PC-3 (cell line): ENCODE measurements around the gene FBXO31. TPM values are rescaled to one million over a fixed set of nuclear protein-coding genes. Genes with fewer than 3 reads are reported as not detected.

Source experiments
- ATAC-seq: fragments of 200-7000 bp; cut with Tn5 transposase; 2 replicates; pipeline ENCODE4 v1.9.1; 2020; ENCODE audit warnings: mild to moderate bottlenecking, moderate library complexity
- BruUV-seq: library from RNA; stranded (reverse); fragments of 400-500 nt; replicated peaks from 2 replicates; lab custom pipeline; 2021; lab: Mats Ljungman, UMichigan
- CTCF ChIA-PET: fragments of 300-600 bp; sonication (Branson Sonifier 250); formaldehyde crosslinking; loops from one replicate; lab custom pipeline; 2022; ENCODE audit warnings: antibody characterized with exemption; lab: Charles Lee
- POLR2A ChIA-PET: fragments of 300-600 bp; sonication (Branson Sonifier 250); formaldehyde crosslinking; loops from one replicate; lab custom pipeline; 2022; ENCODE audit warnings: antibody characterized with exemption; ENCODE audit not compliant: unreplicated experiment; lab: Charles Lee
- DNase-seq: peaks from one replicate; pipeline ENCODE4 v3.0.0-alpha.2; 2015
- H2AFZ ChIP-seq: fragments of 300-600 bp; sonication (generic); 2 replicates; pipeline ENCODE4 v1.6.0; 2016; ENCODE audit warnings: antibody characterized with exemption, low read length
- H3F3A ChIP-seq: fragments of 300-600 bp; sonication (generic); one replicate; pipeline ENCODE4 v1.6.0; 2017; ENCODE audit warnings: antibody characterized with exemption, low read length, control low read depth, mild to moderate bottlenecking; ENCODE audit not compliant: unreplicated experiment
- H3K27ac ChIP-seq: fragments of 300-600 bp; sonication (generic); 2 replicates; pipeline ENCODE4 v1.5.1; 2016; ENCODE audit warnings: mild to moderate bottlenecking, low read length
- H3K27me3 ChIP-seq: fragments of 300-600 bp; sonication (generic); 2 replicates; pipeline ENCODE4 v1.6.1; 2016; ENCODE audit warnings: low read length, mixed read lengths
- H3K36me3 ChIP-seq: fragments of 300-600 bp; sonication (generic); 2 replicates; pipeline ENCODE4 v1.6.1; 2016; ENCODE audit warnings: low read depth, mixed run types, low read length, mixed read lengths
- H3K4me1 ChIP-seq: fragments of 300-600 bp; sonication (generic); 2 replicates; pipeline ENCODE4 v1.5.1; 2016; ENCODE audit warnings: low read length; ENCODE audit not compliant: insufficient read depth
- H3K4me2 ChIP-seq: fragments of 300-600 bp; sonication (generic); 2 replicates; pipeline ENCODE4 v1.6.0; 2016; ENCODE audit warnings: low read length
- H3K4me3 ChIP-seq: fragments of 300-600 bp; sonication (generic); 2 replicates; pipeline ENCODE4 v1.5.1; 2016; ENCODE audit warnings: mild to moderate bottlenecking, low read length, mixed read lengths
- H3K79me2 ChIP-seq: fragments of 300-600 bp; sonication (generic); 2 replicates; pipeline ENCODE4 v1.6.1; 2017; ENCODE audit warnings: low read length, mixed read lengths
- H3K9ac ChIP-seq: fragments of 300-600 bp; sonication (generic); 2 replicates; pipeline ENCODE4 v1.6.0; 2016; ENCODE audit warnings: mild to moderate bottlenecking, low read length
- H3K9me2 ChIP-seq: fragments of 300-600 bp; sonication (generic); replicated peaks from 2 replicates; pipeline ENCODE4 v1.6.1; 2016; ENCODE audit warnings: mixed run types, low read length, mixed read lengths
- H3K9me3 ChIP-seq: fragments of 300-600 bp; sonication (generic); 2 replicates; pipeline ENCODE4 v1.6.1; 2016; ENCODE audit warnings: low read length, mixed read lengths
- H4K20me1 ChIP-seq: fragments of 300-600 bp; sonication (generic); 2 replicates; pipeline ENCODE4 v1.6.1; 2016; ENCODE audit warnings: low read length, mixed read lengths
- EZH2 ChIP-seq: fragments of 300-600 bp; sonication (generic); IDR thresholded peaks from one replicate; pipeline ENCODE4 v1.6.1; 2017; ENCODE audit warnings: antibody characterized with exemption, mild to moderate bottlenecking, low read length; ENCODE audit not compliant: unreplicated experiment
- EZH2phosphoT487 ChIP-seq: fragments of 300-600 bp; sonication (generic); IDR thresholded peaks from 2 replicates; pipeline ENCODE4 v1.6.1; 2018; ENCODE audit warnings: mild to moderate bottlenecking, antibody characterized with exemption, low read length, borderline replicate concordance
- intact Hi-C: fragments of 100-400 bp; cut with micrococcal nuclease; formaldehyde crosslinking; loops from 2 replicates; pipeline ENCODE4 v1.9.0; 2023
- total RNA-seq: library from RNA; depleted of rRNA; stranded (reverse); fragments of >200 nt; gene quantifications from 2 replicates; pipeline ENCODE4 v1.2.3, GENCODE V29; 2014
- TF ChIP-seq, protein P1 (sequence below): fragments of 300-600 bp; sonication (generic); conservative IDR thresholded peaks from 2 replicates; pipeline ENCODE4 v1.5.1; 2017; ENCODE audit warnings: antibody characterized with exemption, low read depth, mild to moderate bottlenecking, low read length

The FBXO31 gene
- total RNA-seq, 1 experiment from 2014 or later: 14.8 TPM

DNA sequence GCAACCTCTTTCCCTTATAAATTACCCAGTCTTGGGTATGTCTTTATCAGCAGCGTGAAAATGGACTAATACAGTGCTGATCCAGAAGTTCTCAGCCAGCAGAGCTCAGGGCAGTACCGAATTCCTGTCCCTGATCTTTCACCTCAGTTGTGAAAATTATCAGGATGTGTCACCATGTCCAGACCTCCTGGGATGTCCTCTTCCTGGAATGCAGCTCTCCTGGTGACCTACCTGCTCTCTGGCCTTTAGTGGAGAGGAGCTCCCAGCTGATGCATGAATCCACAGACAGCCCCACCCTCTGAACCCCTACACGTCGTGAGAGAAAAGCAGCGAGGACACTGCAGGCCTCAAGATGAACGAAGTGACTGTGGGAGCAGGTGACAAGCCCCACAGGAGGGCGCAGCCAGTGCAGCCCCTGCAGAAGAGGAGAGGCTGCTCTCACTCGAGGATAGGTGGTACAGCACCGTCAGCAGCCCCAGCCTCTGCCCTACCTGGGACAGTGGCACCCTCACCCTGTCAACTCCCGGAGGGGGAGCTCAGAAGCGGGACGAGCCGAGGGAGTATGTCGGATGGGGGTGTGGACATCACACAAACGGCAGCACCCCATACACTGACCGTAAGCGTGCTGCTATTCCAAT, 44.4 kb downstream of the FBXO31 start:
- H3K27ac ChIP-seq: no peak overlapping the region
- ChIA-PET POLR2A (no interaction called here), CTCF (no interaction called here)
- no peaks in the 10 kb centered on the region for H3K79me2 ChIP-seq
- BruUV-seq: no TSS peak
- H3K9me2 ChIP-seq: no peaks in the 10 kb centered on the region
- TF ChIP-seq EZH2 (no peak), EZH2phosphoT487 (no peak)
- TF ChIP-seq, protein P1, sequence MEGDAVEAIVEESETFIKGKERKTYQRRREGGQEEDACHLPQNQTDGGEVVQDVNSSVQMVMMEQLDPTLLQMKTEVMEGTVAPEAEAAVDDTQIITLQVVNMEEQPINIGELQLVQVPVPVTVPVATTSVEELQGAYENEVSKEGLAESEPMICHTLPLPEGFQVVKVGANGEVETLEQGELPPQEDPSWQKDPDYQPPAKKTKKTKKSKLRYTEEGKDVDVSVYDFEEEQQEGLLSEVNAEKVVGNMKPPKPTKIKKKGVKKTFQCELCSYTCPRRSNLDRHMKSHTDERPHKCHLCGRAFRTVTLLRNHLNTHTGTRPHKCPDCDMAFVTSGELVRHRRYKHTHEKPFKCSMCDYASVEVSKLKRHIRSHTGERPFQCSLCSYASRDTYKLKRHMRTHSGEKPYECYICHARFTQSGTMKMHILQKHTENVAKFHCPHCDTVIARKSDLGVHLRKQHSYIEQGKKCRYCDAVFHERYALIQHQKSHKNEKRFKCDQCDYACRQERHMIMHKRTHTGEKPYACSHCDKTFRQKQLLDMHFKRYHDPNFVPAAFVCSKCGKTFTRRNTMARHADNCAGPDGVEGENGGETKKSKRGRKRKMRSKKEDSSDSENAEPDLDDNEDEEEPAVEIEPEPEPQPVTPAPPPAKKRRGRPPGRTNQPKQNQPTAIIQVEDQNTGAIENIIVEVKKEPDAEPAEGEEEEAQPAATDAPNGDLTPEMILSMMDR: no peak
- H2AFZ ChIP-seq: no peak overlapping the region
- H3K4me2 ChIP-seq: no peak overlapping the region
- no peaks in the 10 kb centered on the region for H4K20me1 ChIP-seq
- ATAC-seq (no peak), DNase-seq (no peak)
- no peaks in the 10 kb centered on the region for H3K36me3 ChIP-seq
- H3K27me3 ChIP-seq: no peaks in the 10 kb centered on the region
- intact Hi-C loops: no loop called here
- H3K9ac ChIP-seq: no peak overlapping the region
- no peak overlapping the region for H3K4me3 ChIP-seq
- H3F3A ChIP-seq: no peaks in the 10 kb centered on the region
- H3K4me1 ChIP-seq: no peaks in the 10 kb centered on the region
- no peaks in the 10 kb centered on the region for H3K9me3 ChIP-seq

DNA sequence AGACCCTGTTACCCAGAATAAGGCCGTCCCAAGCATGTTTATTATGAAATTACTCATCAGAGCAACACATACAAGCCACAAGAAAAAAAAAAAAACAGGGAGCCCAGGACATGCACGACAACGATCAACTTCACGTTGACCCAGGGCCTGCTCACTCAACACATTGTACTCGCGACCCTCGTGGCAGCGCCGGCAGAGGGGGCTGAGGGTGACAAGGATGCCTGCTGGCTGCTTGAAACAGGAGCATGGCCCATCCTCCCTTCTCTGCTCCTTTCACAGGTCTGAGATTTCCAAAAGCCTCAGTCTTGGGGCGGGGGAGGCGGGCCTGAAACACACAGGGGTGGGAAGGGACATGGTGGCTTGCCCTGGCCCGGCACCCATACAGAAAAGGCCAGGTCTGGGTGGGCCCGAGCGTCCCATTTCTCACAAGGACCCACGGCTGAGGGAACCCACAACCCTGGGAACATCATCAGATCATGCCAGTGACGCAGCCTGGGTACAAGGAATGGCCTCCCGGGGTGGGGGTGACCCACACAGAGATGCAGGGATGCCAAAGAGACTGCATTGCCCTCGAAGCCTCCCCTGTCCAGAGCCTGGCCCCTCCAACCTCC, 45.3 kb downstream of the FBXO31 start:
- BruUV-seq: no TSS peak
- H3K27ac ChIP-seq: no peak overlapping the region
- H2AFZ ChIP-seq: no peak overlapping the region
- intact Hi-C loops: no loop called here
- no peaks in the 10 kb centered on the region for H3F3A ChIP-seq
- H4K20me1 ChIP-seq: no peaks in the 10 kb centered on the region
- no peaks in the 10 kb centered on the region for H3K27me3 ChIP-seq
- no peaks in the 10 kb centered on the region for H3K9me2 ChIP-seq
- no peaks in the 10 kb centered on the region for H3K4me1 ChIP-seq
- no peaks in the 10 kb centered on the region for H3K9me3 ChIP-seq
- ChIA-PET POLR2A (no interaction called here), CTCF (no interaction called here)
- H3K36me3 ChIP-seq: no peaks in the 10 kb centered on the region
- H3K79me2 ChIP-seq: no peaks in the 10 kb centered on the region
- H3K4me3 ChIP-seq: no peak overlapping the region
- DNase-seq (no peak), ATAC-seq (no peak)
- H3K4me2 ChIP-seq: no peak overlapping the region
- H3K9ac ChIP-seq: no peak overlapping the region
- TF ChIP-seq EZH2 (no peak), EZH2phosphoT487 (no peak)
- TF ChIP-seq, protein P1: no peak

DNA sequence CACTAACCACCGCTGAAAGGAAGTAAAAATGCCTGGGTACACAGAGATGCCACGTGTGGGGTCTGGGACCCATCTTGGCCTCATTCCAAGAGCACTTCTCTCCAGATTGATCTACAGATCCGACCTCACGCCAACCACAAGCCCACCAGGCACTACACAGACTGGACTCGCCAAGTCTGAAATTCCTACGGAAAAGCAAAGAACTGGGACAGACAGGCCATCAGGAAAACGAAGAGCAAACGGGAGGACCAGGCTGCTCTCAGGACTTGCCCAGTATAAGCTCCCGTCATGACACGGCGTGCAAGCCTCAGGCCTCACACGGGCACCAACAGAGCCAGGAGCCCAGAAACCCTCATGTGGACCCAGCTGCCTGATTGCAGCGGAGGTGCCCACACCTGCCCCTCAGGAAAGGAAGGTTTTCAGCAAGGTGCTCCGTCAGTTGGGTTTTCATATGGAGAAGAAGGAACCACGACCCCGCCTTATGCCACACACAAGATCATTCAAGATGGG, 46.3 kb downstream of the FBXO31 start:
- DNase-seq (no peak), ATAC-seq (no peak)
- no peaks in the 10 kb centered on the region for H3F3A ChIP-seq
- H3K27ac ChIP-seq: no peak overlapping the region
- no peaks in the 10 kb centered on the region for H3K9me3 ChIP-seq
- H3K9ac ChIP-seq: no peak overlapping the region
- no peaks in the 10 kb centered on the region for H3K4me1 ChIP-seq
- H3K4me3 ChIP-seq: no peak overlapping the region
- TF ChIP-seq, protein P1: no peak
- no peak for TF ChIP-seq EZH2
- TF ChIP-seq EZH2phosphoT487: no peak
- H4K20me1 ChIP-seq: no peaks in the 10 kb centered on the region
- H3K4me2 ChIP-seq: no peak overlapping the region
- no TSS peak for BruUV-seq
- intact Hi-C loops: no loop called here
- no peak overlapping the region for H2AFZ ChIP-seq
- no peaks in the 10 kb centered on the region for H3K9me2 ChIP-seq
- CTCF ChIA-PET: no interaction called here
- POLR2A ChIA-PET: no interaction called here
- H3K27me3 ChIP-seq: no peaks in the 10 kb centered on the region
- H3K36me3 ChIP-seq: no peaks in the 10 kb centered on the region
- H3K79me2 ChIP-seq: no peaks in the 10 kb centered on the region
